Pulmonary artery endothelial cell (primary cell): ENCODE measurements around the gene FHL3. TPM values are rescaled to one million over a fixed set of nuclear protein-coding genes. Genes with fewer than 3 reads are reported as not detected.
"Not testable (repeated sequence)": the region's sequence is repeated elsewhere in the genome, so short reads cannot be mapped to it uniquely, and the experiment has no call there.

ENCODE experiments used
- DNase-seq: peaks from one replicate; pipeline ENCODE4 v3.0.0-alpha.2; 2011; ENCODE audit warnings: low read depth, low spot score
- total RNA-seq: library from RNA; depleted of rRNA; stranded (reverse); fragments of >200 nt; gene quantifications from 2 replicates; pipeline ENCODE4 v1.2.3, GENCODE V29; 2014

FHL3 gene
- total RNA-seq, 1 donor from 2014 or later, result 13.9 TPM

DNA sequence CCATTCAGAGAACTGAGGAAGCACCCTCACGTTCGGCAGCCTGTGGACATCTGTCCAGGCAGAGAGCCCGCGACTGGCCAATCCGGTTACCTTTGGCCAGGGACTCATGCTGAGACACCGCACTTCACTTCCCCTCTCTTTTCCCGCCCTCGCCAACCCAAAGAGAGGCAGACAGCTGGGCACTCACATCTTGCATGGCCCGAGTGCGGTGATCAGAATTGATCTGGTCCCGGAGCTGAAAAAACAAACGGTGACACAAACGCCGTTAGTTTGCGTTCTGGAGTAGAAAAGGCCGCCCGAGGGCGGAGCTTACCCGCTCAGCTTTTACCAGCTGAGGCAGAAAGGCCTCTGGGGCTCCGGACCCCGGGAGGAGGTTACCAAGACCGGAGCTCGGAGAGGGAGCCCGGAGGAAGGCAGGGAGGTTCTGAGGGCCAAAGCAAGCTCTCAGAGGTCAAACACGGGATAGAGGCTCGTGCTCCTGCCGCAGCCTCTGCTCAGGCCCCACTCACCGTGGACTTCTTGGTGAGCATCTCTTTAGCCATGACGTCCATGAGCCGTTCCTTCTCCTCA lies 15.9 kb downstream of the FHL3 start:
- DNase-seq, result no peak

- no peak for DNase-seq
These were observed 17.6 kb downstream of the FHL3 start for GRCh38 chr1:37987679-37988078.

- no peak for DNase-seq
These were observed 21.8 kb downstream of the FHL3 start for GRCh38 chr1:37983546-37983945.

- DNase-seq, result no peak
These were observed 26.8 kb downstream of the FHL3 start for GRCh38 chr1:37978541-37978940.

DNA sequence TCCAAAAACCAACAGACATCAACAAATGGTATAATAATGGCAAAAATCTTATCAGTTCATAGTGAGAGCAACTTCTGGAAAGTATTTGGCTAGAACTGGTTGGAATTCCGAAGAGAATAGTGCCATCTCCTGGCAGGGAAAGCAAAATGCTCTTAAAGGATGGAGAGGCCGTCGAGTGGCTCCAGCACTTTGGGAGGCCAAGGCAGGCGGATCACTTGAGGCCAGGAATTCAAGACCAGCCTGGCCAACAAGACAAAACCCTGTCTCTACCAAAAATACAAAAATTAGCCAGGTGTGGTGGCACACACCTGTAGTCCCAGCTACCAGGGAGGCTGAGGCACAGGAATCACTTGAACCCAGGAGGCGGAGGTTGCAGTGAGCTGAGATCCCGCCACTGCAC lies 30.2 kb downstream of the FHL3 start:
- not testable (repeated sequence) for DNase-seq

DNA sequence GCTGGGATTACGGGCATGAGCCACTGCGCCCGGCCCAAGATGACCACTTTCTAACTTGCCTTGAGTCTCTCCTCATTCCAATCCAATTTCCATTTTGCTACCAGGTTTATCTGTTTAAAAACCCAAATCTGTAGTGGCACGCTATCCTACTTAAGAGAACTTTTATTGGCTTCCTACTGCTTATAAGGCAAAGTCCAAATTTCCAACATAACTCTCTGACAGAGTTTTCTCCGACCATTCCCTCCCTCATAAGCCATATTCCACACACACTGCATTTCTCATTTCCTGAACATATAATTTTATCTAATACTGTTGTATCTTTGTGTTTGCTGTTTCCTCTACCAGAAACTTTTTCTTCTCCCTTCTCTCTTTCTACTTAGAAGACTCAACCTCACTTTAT lies 30.7 kb downstream of the FHL3 start:
- no peak for DNase-seq

GRCh38 chr1:37973684-37974083 lies 31.6 kb downstream of the FHL3 start:
- not testable (repeated sequence) for DNase-seq

- no peak for DNase-seq
These were observed 40.0 kb downstream of the FHL3 start for GRCh38 chr1:37965301-37965700.

DNA sequence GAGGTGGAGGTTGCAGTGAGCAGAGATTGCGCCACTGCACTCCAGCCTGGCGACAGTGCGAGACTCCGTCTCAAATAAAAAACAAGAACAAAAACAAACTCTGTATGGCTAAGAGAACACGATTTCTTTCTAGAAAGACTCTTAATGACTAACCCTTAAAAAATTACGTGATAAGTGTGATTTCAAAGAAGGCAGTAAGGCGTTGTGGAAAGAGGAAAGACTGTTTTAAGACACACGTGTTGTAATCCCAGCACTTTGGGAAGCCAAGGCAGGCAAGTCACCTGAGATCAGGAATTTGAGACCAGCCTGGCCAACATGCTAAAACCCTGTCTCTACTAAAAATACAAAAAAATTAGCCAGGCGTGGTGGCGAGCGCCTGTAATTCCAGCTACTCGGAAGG lies 41.2 kb downstream of the FHL3 start:
- DNase-seq, result not testable (repeated sequence)

DNA sequence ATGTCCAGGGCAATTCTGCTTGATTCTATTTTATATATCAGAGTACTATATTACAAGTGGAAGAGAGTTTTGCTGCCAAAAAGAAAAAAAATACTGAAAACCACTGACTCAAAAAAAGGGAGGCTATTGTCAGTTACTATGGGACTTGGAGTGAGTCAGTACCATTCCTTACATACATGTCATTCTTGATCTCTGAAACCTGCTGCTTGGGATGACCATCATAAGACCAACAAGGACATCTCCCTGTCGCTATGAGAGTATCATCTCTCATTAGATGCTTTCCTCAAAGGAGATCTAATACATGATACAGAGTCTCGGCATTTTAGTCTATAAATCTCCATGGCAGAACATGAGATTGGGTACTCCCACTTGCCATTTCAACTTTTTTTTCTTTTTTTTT lies 46.6 kb downstream of the FHL3 start:
- DNase-seq, result no peak

DNA sequence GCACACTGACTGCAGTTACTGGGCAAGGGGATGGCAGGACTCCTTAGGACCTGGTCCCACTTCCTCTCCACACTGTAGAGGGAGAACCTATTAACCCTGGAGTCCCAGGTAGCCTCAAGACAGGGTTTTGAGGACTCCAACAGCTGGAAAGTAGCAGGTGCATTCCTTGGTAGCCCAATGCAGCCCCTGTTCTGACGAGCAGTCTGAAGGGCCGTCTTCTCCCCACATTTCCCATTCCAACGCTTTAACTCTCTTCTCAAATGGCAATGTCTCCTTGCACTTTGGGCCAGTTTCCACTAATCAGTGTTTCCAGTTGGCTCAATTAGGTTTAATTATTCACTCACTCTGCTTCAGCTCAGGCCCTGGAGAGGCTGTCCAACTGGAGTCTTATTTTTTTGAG lies 49.6 kb downstream of the FHL3 start:
- no peak for DNase-seq

DNA sequence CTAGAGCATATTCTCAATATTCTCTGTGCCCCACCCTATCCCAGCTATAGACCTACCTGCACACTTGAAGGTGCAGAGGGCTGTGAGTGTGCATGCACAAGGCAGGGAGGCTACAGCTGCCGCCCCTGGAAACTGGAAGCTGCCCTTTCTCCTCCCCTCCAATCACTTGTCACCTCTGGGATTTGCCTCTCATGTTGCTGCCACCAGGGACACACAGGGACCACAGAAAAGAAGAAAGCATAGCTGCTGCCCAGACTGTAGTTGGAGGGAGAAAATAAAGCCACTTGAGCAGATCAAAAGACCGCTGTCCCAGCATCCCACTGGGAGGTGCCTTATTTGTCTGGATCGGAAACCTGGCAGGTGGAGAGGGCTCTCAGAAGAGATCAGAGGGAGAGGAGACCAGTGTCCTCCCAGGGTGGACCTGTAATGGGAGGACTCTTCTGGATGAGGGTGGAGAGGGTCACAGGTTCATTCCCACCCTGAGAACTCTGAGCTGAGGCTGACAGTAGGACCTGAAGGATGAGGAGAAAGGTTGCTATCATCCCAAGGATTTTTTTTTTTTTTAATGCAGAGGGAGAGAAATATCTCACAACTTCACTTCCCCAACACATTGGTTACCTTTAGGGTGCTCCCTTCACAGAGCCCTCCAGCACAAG lies 50.9 kb downstream of the FHL3 start:
- DNase-seq, result no peak

DNA sequence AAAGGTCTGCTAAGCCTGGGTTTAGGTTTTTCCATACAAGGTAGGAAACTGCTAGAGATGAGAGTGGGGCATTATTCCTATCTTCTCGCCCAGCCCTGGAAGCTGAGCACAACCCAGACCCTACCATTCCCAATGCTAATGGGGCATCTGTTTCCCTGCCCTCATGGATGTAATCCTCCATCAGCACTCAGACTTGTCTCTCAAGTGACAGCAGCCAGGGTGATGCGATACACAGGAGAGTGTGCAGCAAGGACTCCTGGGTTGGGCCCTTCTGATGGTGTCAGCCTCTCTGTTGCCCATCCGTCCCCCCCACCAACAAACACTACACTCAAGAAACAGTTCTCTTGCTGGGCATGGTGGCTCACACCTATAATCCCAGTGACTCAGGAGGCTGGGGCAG lies 52.6 kb downstream of the FHL3 start:
- no peak for DNase-seq

GRCh38 chr1:37951783-37952624 lies 53.3 kb downstream of the FHL3 start:
- no peak for DNase-seq

DNA sequence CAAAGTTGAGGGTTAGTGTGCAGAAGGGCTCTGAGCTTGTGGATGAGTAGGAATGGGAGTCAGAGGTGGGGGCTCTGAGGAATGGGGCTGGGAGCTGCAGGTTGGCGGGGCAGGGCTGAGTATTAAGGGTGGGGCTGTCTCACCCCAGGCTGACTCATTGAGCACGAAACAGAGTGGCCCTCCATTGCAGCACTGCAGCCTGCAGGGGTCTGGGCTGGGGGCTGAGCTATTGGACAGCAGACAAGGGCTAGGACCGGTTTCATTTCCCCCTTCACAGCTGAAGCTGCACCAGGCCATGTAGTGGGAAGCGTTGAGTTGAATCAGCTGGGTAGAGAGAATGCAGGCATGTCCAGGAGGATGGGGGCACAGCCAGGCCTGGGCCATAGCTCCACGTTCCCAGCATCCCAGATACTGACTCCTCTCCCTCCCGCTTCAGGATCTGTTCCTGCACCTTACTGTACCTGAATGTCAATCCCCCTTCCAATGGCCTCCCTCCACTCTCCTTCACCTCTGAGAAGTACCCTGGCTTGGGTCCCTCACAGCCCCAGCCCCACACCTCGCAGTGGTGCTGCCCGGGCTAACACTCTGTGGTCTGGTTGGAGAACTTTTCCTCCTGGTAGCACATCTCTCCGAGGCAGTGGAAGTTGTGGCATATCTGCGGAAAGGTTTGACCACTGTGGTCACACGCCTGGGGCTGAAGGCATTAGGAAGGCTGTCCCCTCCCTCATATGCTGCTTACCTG lies 54.1 kb downstream of the FHL3 start:
- DNase-seq, result no peak

- no peak for DNase-seq
These were observed 55.7 kb downstream of the FHL3 start for GRCh38 chr1:37949524-37950152.

- DNase-seq, result no peak
These were observed 56.5 kb downstream of the FHL3 start for GRCh38 chr1:37948841-37949240.

DNA sequence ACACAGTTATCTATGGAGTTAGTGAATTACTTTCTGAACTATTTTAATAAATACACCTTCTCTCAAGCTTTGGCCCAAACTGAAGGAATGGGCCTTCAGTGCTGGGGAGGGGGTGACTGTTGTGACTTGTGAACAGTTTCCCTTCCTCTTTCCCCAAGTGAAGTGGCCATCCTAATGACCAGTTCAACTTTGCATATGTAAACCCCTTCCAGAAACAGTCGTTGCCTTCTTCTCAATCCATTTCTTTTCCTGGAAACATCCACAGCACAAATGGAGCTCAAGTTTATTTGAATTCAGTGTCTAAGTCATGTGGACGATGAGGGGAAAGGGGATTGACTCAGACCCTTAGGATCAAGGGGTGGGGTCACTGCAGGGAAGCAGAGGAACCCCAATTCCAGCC lies 57.1 kb downstream of the FHL3 start:
- DNase-seq, result no peak

DNA sequence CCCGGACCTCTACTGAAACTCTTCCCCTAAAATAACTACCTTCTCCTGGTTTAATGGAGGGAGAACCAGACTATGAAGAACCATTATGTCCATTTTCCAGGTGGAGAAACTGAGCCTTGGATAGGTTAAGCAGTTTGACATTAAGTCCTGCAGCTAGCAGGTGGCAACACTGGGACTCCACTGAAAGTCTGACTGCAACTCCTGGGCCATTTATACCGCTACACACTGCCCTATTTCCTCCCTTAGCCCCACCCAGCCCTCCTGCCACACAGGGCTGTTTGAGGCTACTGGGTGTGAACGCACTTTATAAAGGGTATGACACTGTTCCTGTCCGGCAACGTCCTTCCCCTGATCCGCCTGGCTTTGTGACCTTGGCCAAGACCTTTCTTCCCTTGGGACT lies 58.0 kb downstream of the FHL3 start:
- DNase-seq, result no peak
